OCI-LY1 (cell line): ENCODE data around the gene CDK5RAP2.

Experiments used
- H2AFZ ChIP-seq: fragments of 200-600 bp; sonication (generic), shearing (Covaris generic); 2 replicates; pipeline ENCODE4 v1.6.0; 2014; ENCODE audit warnings: antibody characterized with exemption, mild to moderate bottlenecking, low read length
- H3F3A ChIP-seq: fragments of 200-600 bp; sonication (generic), shearing (Covaris generic); 2 replicates; pipeline ENCODE4 v1.6.0; 2014; ENCODE audit warnings: mild to moderate bottlenecking, antibody characterized with exemption, low read length, moderate library complexity; ENCODE audit not compliant: insufficient read depth
- H3K27ac ChIP-seq: fragments of 200-600 bp; sonication (generic); 2 replicates; pipeline ENCODE4 v1.5.1; 2014; ENCODE audit warnings: low read length, mixed run types, mild to moderate bottlenecking, low read depth; ENCODE audit not compliant: poor library complexity, severe bottlenecking
- H3K27me3 ChIP-seq: fragments of 200-600 bp; sonication (generic); 2 replicates; pipeline ENCODE4 v1.6.0; 2014; ENCODE audit warnings: antibody characterized with exemption, mild to moderate bottlenecking, low read length, moderate library complexity; ENCODE audit not compliant: insufficient read depth
- H3K36me3 ChIP-seq: fragments of 200-600 bp; sonication (generic); 2 replicates; pipeline ENCODE4 v1.6.1; 2014; ENCODE audit warnings: mild to moderate bottlenecking, antibody characterized with exemption, low read length, moderate library complexity, mixed read lengths; ENCODE audit not compliant: insufficient read depth
- H3K4me1 ChIP-seq: fragments of 200-600 bp; sonication (generic); 2 replicates; pipeline ENCODE4 v1.5.1; 2014; ENCODE audit warnings: mild to moderate bottlenecking, low read length, moderate library complexity; ENCODE audit not compliant: insufficient read depth, severe bottlenecking
- H3K4me2 ChIP-seq: fragments of 200-600 bp; sonication (generic), shearing (Covaris generic); 2 replicates; pipeline ENCODE4 v1.6.1; 2014; ENCODE audit warnings: low read length
- H3K4me3 ChIP-seq: fragments of 200-600 bp; sonication (generic); 2 replicates; pipeline ENCODE4 v1.5.1; 2014; ENCODE audit warnings: low read length, low read depth, mild to moderate bottlenecking, mixed read lengths; ENCODE audit not compliant: poor library complexity, severe bottlenecking
- H3K79me2 ChIP-seq: fragments of 200-600 bp; shearing (Covaris generic); 2 replicates; pipeline ENCODE4 v1.6.1; 2016; ENCODE audit warnings: mixed run types, low read length, mixed read lengths; ENCODE audit not compliant: insufficient read depth
- H3K9ac ChIP-seq: fragments of 200-600 bp; sonication (generic), shearing (Covaris generic); 2 replicates; pipeline ENCODE4 v1.6.1; 2014; ENCODE audit warnings: mild to moderate bottlenecking, low read length, mixed read lengths
- H3K9me2 ChIP-seq: fragments of 200-600 bp; sonication (generic), shearing (Covaris generic); 2 replicates; pipeline ENCODE4 v1.6.1; 2014; ENCODE audit warnings: low read depth, mild to moderate bottlenecking, low read length, mixed read lengths
- H3K9me3 ChIP-seq: fragments of 200-600 bp; shearing (Covaris generic); 2 replicates; pipeline ENCODE4 v1.6.1; 2014; ENCODE audit warnings: low read length, mixed read lengths
- H4K20me1 ChIP-seq: fragments of 200-600 bp; sonication (generic), shearing (Covaris generic); 2 replicates; pipeline ENCODE4 v1.6.0; 2016; ENCODE audit warnings: mild to moderate bottlenecking, low read length; ENCODE audit not compliant: insufficient read depth
- CTCF ChIP-seq: fragments of 200-600 bp; sonication (generic), shearing (Covaris generic); IDR thresholded peaks from 2 replicates; pipeline ENCODE4 v1.5.1; 2017; ENCODE audit warnings: mild to moderate bottlenecking, antibody characterized with exemption, low read length, moderate library complexity, mixed read lengths
- EZH2 ChIP-seq: fragments of 200-600 bp; sonication (generic), shearing (Covaris generic); IDR thresholded peaks from 2 replicates; pipeline ENCODE4 v1.8.0; 2017; ENCODE audit warnings: borderline replicate concordance, mixed run types, mild to moderate bottlenecking, antibody characterized with exemption, low read length, moderate library complexity, mixed read lengths

CDK5RAP2 gene

GRCh38 chr9:120378680-120379079, 201.3 kb downstream of the CDK5RAP2 start:
- TF ChIP-seq CTCF (no peak), EZH2 (no peak)
- Histone ChIP-seq H3K79me2 (no peaks in the 10 kb centered on the region), H3K4me2 (no peak overlapping the region), H3K9me3 (no peaks in the 10 kb centered on the region), H3F3A (no peaks in the 10 kb centered on the region), H3K9ac (no peak overlapping the region), H3K9me2 (no peaks in the 10 kb centered on the region), H2AFZ (no peak overlapping the region), H3K27me3 (peaks cover 9% of the 10 kb centered on the region; the same call in 1 of the 2 replicates), H3K27ac (no peak overlapping the region), H3K4me1 (no peaks in the 10 kb centered on the region), H3K36me3 (no peaks in the 10 kb centered on the region), H3K4me3 (no peak overlapping the region), H4K20me1 (no peaks in the 10 kb centered on the region)

- Histone ChIP-seq H3K4me1 (no peaks in the 10 kb centered on the region), H3K9me3 (no peaks in the 10 kb centered on the region)
- no peak for TF ChIP-seq CTCF
- no peak for TF ChIP-seq EZH2
Observed at GRCh38 chr9:120377268-120378159, 202.5 kb downstream of the CDK5RAP2 start.

GRCh38 chr9:120376101-120376500, 203.9 kb downstream of the CDK5RAP2 start:
- Histone ChIP-seq H3K9ac (no peak overlapping the region), H3K79me2 (no peaks in the 10 kb centered on the region), H3K4me1 (no peaks in the 10 kb centered on the region), H4K20me1 (no peaks in the 10 kb centered on the region), H3K36me3 (no peaks in the 10 kb centered on the region), H2AFZ (no peak overlapping the region), H3K4me3 (no peak overlapping the region), H3K27ac (no peak overlapping the region), H3K4me2 (no peak overlapping the region), H3K9me2 (no peaks in the 10 kb centered on the region), H3K9me3 (no peaks in the 10 kb centered on the region), H3F3A (no peaks in the 10 kb centered on the region), H3K27me3 (peaks cover 12% of the 10 kb centered on the region; the same call in 1 of the 2 replicates)
- TF ChIP-seq EZH2, result no peak
- TF ChIP-seq CTCF, result no peak

More at GRCh38 chr9:120377268-120378159, 202.5 kb downstream of the CDK5RAP2 start:
- no peaks in the 10 kb centered on the region for H3K9me2 ChIP-seq
- no peak overlapping the region for H3K9ac ChIP-seq
- H3K4me2 ChIP-seq, result no peak overlapping the region
- H3K27ac ChIP-seq, result no peak overlapping the region
- peaks cover 9% of the 10 kb centered on the region; the same call in 1 of the 2 replicates for H3K27me3 ChIP-seq
- no peaks in the 10 kb centered on the region for H4K20me1 ChIP-seq
- H3K36me3 ChIP-seq, result no peaks in the 10 kb centered on the region
- no peaks in the 10 kb centered on the region for H3F3A ChIP-seq
- H2AFZ ChIP-seq, result no peak overlapping the region
- no peaks in the 10 kb centered on the region for H3K79me2 ChIP-seq
- no peak overlapping the region for H3K4me3 ChIP-seq
